Measurements from ENCODE around the gene SMIM23.

SMIM23 gene

GRCh38 chr5:171821286-171821685, 35.7 kb downstream of the SMIM23 start:
- no peak for DNase-seq

GRCh38 chr5:171823269-171823668, 37.7 kb downstream of the SMIM23 start:
- DNase-seq = no peak

- DNase-seq = no peak
These were observed 39.4 kb downstream of the SMIM23 start for GRCh38 chr5:171825051-171825450.

- DNase-seq = no peak
These were observed 40.5 kb downstream of the SMIM23 start for GRCh38 chr5:171826132-171826531.

- DNase-seq = no peak
These were observed 41.5 kb downstream of the SMIM23 start for GRCh38 chr5:171827162-171827561.

- no peak for DNase-seq
These were observed 45.1 kb downstream of the SMIM23 start for GRCh38 chr5:171830686-171831085.

GRCh38 chr5:171832775-171833174, 47.2 kb downstream of the SMIM23 start:
- DNase-seq = no peak

GRCh38 chr5:171834461-171834860, 48.8 kb downstream of the SMIM23 start:
- no peak for DNase-seq

GRCh38 chr5:171835066-171835465, 49.4 kb downstream of the SMIM23 start:
- peak; percentile 31 for DNase-seq

- no peak for DNase-seq
These were observed 51.9 kb downstream of the SMIM23 start for GRCh38 chr5:171837522-171837921.

GRCh38 chr5:171838066-171838465, 52.4 kb downstream of the SMIM23 start:
- DNase-seq = no peak

- DNase-seq = no peak
These were observed 53.5 kb downstream of the SMIM23 start for GRCh38 chr5:171839112-171839511.

- DNase-seq = peak; percentile 47
These were observed 54.4 kb downstream of the SMIM23 start for GRCh38 chr5:171840066-171840465.

Measured in NCI-H69 (cell line).